Keratinocyte (primary cell): ENCODE results near the gene LANCL2.

Experiments
- EZH2 ChIP-seq: IDR thresholded peaks from one replicate; pipeline ENCODE4 v1.6.1; 2012; ENCODE audit warnings: inconsistent platforms, mild to moderate bottlenecking, low read length, moderate library complexity
- TF ChIP-seq, protein P1 (sequence below), 3 experiments: IDR thresholded peaks in 1 of 3; conservative IDR thresholded peaks in 1 of 3; optimal IDR thresholded peaks in 1 of 3; 2 replicates in 2 of 3; 3 replicates in 1 of 3; pipeline versions ENCODE3 to v1.5.1; 2011; ENCODE audit warnings: low read length in 3 of 3, mild to moderate bottlenecking in 3 of 3, moderate library complexity in 2 of 3, control low read depth in 1 of 3, inconsistent platforms in 1 of 3; ENCODE audit not compliant: insufficient read depth in 2 of 3; ENCODE audit errors: extremely low read depth in 1 of 3

- TF ChIP-seq, protein P1, sequence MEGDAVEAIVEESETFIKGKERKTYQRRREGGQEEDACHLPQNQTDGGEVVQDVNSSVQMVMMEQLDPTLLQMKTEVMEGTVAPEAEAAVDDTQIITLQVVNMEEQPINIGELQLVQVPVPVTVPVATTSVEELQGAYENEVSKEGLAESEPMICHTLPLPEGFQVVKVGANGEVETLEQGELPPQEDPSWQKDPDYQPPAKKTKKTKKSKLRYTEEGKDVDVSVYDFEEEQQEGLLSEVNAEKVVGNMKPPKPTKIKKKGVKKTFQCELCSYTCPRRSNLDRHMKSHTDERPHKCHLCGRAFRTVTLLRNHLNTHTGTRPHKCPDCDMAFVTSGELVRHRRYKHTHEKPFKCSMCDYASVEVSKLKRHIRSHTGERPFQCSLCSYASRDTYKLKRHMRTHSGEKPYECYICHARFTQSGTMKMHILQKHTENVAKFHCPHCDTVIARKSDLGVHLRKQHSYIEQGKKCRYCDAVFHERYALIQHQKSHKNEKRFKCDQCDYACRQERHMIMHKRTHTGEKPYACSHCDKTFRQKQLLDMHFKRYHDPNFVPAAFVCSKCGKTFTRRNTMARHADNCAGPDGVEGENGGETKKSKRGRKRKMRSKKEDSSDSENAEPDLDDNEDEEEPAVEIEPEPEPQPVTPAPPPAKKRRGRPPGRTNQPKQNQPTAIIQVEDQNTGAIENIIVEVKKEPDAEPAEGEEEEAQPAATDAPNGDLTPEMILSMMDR (optimal IDR thresholded peaks at IDR 0.05 in 1 of 3, IDR thresholded peaks at IDR 0.05 in 1 of 3, conservative IDR thresholded peaks at IDR 0.05 in 1 of 3; ENCODE audit: extremely low read depth in 1 of 3, insufficient read depth in 2 of 3, low read length in 3 of 3) = no peak
- TF ChIP-seq EZH2 = no peak
Observed at GRCh38 chr7:55386541-55386940, 21.4 kb downstream of the LANCL2 start.
